GM12872 (cell line): ENCODE data around the gene ZNF397.

ENCODE experiments used
- TF ChIP-seq, protein P1 (sequence below): IDR thresholded peaks from 3 replicates; pipeline ENCODE4 v1.5.1; 2011; ENCODE audit warnings: low read depth, mild to moderate bottlenecking, low read length, moderate library complexity; ENCODE audit not compliant: insufficient read depth

ZNF397 gene

DNA sequence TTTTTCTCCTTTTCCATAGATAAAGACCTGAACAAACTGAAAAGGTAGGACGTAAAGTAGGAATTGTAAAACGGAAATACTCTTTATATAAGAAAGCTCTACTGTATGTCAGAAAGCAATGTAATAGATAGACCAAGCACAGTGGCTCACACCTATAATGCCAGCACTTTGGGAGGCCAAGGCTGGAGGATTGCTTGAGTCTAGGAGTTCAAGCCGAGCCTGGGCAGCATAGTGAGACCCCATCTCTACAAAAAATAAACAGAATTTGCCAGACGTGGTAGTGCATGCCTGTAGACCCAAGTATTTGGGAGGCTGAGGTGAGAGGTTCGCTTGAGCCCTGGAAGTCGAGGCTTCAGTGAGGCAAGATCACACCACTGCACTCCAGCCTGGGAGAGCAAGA, 7.6 kb downstream of the ZNF397 start:
- TF ChIP-seq, protein P1, sequence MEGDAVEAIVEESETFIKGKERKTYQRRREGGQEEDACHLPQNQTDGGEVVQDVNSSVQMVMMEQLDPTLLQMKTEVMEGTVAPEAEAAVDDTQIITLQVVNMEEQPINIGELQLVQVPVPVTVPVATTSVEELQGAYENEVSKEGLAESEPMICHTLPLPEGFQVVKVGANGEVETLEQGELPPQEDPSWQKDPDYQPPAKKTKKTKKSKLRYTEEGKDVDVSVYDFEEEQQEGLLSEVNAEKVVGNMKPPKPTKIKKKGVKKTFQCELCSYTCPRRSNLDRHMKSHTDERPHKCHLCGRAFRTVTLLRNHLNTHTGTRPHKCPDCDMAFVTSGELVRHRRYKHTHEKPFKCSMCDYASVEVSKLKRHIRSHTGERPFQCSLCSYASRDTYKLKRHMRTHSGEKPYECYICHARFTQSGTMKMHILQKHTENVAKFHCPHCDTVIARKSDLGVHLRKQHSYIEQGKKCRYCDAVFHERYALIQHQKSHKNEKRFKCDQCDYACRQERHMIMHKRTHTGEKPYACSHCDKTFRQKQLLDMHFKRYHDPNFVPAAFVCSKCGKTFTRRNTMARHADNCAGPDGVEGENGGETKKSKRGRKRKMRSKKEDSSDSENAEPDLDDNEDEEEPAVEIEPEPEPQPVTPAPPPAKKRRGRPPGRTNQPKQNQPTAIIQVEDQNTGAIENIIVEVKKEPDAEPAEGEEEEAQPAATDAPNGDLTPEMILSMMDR: no peak

DNA sequence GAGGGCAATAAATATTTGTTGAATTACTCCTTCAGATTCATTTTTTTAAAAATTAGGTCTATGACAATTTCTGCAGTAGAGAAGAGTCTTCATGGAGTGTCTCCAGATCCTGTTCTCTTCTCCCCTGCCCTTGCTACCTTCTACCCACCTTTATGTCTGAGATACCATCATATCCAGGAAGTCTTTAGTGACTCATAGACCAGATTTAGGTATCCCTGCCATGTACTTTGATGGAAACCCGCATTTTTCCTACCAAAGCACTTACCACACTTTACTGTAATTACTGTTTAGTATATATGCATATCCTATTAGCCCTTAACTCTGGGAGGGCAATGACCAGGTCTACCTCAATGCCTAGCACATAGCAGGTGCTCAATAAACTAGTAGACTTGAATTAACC, 11.6 kb downstream of the ZNF397 start:
- TF ChIP-seq, protein P1: no peak

DNA sequence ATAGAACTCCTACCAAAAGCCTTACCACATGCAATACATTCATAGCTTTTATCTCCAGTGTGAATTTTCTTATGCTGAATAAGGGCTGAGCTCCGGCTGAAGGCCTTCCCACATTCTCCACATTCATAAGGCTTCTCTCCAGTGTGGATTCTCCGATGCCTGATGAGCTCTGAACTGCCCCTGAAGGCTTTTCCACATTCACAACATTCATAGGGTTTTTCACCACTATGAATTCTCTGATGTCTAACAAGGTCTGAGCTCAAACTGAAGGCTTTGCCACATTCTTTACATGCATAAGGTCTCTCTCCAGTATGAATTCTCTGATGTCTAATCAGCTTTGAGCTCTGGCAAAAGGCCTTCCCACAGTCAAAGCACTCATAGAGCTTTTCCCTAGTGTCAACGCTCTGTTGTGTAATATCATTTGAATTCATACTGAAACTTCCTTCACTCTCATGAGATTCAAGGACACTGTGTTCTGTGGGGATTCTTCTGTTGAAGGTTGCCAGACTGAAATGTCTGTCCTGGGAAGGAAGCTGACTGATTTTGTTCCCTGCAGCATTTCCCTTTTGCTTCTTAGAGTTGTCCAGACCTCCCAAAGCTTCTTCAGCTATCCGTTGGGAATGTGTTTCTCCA, 12.9 kb downstream of the ZNF397 start:
- TF ChIP-seq, protein P1: no peak

DNA sequence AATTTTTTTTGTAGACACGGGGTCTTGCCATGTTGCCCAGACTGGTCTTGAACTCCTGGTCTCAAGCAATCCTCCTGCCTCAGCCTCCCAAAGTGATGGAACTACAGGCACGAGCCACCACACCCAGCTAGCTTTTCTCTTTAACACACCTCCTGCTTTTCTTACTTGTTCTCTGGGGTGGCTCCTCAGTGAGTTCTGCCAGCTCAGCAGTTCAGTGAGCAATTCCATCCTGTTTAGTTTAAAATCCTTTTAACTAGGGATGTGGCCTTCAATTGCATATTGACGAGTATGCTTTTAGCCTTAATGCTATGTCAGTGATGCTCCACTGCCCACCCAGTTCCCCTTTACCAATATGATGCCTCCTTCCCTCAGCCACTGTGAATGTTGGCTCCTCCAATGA, 16.1 kb downstream of the ZNF397 start:
- TF ChIP-seq, protein P1: no peak

DNA sequence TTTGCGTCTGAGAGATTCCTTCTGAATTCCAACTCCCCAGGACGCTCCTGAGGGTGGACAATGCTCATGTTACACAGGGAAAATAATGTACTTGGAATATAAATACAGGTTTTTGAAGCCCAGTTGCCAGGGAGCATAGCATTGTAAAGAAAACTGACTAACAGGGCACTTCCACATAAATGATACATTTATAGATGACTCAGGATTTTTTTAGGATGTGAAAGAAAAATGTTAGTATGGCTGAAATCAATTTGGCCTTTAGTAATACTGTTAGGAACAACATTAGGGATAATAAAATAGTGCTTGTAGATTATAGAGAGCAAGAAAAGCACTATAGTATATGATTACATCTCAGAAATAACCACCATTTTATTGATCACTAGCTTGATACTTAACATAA, 23.6 kb downstream of the ZNF397 start:
- TF ChIP-seq, protein P1: no peak

DNA sequence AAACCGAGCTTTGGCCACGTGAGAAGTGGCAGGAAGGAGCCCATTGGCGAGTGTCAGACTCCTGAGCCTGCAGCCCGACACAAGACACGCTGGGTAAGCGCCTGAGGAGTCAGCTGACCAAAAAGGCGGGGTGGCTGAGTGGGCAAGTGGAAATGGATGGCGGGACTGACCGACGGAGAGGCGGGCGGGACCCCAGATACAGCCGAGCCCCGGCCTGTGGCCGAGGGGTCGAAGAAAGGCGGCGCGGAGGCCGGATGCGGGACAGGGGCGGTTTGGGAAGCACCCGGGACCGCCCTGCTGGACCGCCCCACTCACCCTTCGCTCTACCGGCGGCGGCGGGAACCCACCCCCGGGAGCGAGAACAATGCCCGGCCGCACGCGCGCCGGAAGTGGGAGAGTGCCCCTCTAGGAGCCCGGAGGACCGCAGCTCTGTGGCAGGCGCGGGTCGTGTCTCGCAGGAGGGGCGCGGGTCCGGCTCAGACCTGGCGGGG, 26.4 kb downstream of the ZNF397 start:
- TF ChIP-seq, protein P1: no peak

DNA sequence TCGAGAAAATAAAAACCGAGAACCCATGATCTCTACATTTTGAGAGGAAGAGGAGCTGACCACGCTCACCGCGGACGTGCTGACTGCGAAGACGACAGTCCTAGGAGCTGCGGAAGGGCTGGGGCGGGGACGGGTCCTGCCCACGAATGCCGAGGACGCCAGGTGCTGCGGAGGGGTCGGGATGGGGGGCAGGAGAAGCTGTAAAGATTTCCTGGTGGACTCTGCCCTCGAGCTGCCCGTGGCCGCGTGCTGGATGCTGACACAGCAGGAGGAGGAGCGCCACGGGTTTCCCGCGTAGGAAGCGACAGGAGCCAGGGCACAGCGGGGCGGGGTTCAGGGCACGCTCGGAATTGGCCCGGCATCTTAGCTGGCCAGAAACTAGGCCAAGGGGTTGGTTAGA, 27.0 kb downstream of the ZNF397 start:
- TF ChIP-seq, protein P1: no peak
